HG03354 (cell line): ENCODE data around the gene IQGAP2.

Source experiments
- ATAC-seq: cut with Tn5 transposase; IDR thresholded peaks from one replicate; pipeline ENCODE4 v1.9.1; 2021; ENCODE audit warnings: mild to moderate bottlenecking; ENCODE audit not compliant: unreplicated experiment, poor library complexity, severe bottlenecking

Gene IQGAP2

DNA sequence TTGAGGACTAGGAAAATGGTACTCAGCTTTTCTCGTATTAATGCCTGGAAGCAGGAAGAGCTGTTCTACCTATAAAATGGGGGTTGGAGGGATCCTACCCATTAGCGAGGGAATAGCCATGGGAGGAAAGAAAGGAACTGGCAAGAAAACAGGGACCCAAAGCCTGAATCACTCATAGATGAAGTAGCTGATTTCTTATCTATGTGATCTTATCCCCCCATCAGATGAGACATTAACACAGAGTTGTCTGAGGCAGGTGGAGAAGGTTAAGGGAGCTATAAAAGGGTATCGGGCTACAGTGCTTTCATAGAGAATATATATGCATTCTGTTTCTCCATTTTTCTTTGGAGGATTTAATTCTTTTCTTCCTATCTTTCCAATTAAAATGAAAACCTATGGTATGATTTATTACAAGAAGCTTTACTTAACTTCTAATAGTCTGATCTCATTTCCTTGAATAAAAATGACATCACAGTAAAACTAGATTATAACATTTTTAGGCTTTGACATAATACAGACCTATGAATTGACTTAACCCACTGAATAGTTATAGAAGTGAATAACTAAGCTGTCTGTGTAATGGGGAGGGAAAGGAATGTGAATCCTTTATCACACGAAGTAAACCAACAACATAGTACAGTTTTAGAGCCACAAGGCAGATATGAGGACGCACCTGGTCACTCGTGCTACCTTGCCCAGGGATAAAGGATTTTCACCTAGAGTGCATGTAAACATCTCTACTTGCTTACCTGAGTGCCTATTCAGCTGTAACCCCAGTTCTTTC is 39.0 kb downstream of the IQGAP2 start:
- no peak for ATAC-seq

DNA sequence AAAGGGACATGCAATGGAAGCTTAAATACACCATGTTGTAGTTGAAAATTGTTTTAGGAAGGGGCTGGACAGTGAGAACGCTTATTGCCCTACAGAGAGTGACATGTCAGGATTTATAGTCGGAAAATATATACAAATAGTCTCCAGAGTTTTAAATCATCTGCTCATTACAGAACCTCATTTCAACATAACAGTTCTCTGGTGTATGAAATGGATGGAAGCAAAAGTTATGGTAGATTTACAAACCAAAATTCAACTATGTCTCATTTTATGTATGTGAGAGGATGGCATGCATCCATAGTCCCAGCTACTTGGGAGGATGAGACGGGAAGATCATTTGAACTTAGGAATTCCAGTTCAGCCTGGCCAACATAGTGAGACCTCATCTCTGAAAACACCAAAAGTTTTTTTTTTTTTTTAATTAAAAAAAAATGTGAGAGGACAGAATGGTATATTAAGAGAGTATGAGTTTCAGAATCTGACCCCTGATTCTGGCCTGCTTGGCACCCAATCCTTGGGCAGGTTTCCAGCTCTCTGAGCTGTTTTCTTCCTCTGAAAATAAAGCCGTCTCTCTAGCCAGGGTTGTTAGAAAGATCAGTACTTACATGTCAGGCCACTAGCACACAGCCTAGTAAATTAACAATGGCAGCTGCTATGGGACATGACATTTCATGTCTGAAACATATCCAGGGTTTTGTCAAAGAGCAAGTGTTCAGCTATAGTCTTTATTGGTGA is 40.1 kb downstream of the IQGAP2 start:
- no peak for ATAC-seq

DNA sequence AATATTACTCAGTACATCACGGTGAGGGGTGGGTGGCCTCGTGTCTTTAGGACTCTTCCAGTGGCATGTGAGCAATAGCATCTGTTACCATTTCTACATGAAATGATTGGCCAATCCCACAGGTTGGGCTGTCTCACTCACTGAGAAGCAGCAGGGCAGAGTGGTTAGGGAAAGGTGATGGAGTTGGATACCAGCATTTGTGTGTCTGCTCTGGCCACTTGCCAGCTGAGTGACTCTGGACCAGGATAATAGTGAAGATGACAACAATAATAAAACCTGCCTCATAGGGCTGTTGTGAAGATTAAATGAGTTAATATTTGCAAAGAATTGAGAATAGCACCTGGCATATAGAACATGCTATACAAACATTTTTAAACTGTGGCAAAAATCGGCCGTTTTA is 42.0 kb downstream of the IQGAP2 start:
- no peak for ATAC-seq

DNA sequence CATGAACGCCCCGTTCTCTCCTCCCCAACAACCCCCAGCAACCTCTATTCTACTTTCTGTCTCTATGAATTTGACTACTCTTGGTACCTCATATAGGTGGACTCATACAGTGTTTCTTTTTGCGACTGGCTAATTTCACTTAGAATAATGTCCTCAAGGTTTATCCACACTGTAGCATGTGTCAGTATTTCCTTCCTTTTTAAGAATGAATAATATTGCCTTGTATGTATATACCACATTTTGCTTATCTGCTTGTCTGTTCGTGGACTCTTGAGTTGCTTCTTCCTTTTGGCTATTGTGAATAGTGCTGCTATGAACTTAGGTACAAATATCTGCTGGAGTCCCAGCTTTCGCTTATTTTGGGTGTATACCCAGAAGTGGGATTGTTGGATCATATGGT is 42.7 kb downstream of the IQGAP2 start:
- no peak for ATAC-seq

DNA sequence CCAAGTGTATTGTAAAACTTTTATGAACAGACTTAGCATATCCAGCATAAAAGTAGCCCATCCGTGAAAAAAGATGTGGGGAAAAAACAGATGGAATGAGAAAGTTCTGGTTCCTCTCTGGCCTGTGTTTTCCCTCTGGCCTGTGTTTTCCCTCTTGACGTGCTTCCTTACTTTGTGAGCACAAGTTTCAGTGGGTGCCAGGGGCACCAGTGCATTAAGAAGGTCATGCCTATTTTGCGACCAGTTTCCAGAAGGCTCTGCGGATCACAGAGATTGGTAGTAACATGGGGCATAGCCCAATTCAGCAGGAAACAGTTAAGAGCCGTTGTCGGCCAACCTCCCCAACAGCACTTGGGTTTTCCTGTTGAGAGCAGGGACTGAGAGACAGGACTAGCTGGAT is 43.7 kb downstream of the IQGAP2 start:
- ATAC-seq = no peak

DNA sequence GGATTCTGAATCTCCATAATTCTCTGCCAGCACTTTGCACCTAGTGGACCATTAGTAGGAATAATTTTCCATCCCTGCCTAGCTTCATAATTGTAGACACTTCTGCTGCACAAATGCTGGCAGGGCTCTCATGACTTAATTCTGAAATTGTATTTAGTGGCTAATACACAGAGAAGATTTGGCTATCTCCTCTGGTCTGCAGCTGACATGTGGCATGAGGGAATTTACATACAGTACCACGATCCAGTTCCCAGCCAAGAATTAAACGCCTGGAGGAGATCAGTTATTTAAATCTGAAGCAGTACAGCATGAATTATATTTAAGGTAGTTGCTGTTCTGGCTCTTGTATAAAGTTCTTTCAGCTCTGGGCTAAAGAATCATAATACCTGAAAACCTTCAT is 46.5 kb downstream of the IQGAP2 start:
- no peak for ATAC-seq

DNA sequence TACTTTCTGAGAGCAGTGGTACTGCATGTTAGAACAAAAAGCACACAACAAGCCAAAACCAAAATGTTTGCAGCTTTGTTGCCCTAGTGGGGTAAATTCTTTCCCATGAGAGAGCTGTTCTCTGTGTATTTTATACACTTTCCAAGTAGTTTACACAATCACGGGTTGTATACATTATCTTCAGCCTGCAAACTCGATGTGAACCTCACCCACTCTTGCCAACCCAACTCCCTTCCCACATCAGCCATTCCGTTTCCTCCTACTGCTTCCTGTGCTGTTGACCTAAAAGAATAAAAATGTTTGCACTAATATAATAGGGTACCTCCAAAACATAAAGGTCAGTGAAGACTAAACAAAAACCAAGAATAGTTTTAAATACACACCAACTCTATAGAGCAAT is 47.0 kb downstream of the IQGAP2 start:
- no peak for ATAC-seq

DNA sequence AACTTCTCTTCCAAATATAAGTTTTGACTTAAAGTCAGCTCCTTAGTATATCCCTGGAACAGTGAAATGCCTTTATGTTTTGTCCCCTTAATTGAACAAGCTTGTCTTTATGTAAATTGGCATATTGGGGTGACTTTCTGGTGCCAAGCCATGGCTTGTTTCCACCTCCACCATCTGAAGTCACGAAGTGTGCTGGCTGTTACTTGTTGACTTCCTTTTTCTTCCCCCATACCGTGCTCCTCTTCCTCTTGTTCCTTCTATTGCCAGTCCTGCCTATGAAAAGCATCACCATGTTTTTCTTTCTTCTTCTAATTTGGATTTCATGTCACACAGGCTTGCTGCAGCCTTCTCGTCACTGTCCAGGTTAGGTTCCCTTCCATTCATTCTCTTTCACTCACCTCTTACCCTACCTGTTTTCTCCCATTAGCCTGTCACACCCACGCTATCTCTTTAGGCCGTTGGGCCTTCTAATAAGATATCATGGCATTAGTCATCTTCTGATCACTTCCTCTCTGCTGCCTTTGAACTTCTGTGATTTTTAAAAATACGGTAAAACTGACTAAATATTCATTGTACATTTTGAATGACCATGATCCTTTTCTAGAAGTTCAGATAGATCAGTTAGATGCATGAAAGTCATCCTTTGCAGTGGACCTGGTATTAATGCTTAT is 48.1 kb downstream of the IQGAP2 start:
- no peak for ATAC-seq

DNA sequence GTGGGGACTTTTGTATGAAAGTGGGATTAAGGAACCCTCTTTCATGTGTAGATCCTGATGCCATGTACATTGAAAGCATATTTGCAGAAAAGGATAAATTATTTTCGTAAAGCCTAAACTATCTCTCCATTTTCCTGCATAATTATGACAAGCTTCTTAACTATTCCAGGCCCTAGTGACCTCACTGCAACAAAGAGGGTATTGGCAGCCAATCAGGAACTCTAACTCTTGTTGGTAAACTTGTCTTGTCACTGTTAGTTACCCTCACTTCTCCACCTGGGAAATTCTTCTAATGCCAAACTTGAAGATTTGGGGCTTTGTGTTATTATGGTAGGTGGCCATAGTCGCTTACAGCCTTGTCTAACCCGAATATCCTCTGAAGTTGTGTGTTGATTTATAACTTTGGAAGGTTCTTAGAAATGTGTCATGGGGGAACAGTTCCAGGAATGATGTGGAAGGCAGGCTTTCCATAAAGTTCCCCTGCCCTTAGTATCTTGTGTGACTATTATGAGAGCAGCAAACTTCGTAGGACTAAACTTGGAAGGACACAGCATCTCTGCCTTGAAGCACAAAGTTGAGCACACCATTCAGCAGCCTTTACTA is 52.5 kb downstream of the IQGAP2 start:
- ATAC-seq = no peak

DNA sequence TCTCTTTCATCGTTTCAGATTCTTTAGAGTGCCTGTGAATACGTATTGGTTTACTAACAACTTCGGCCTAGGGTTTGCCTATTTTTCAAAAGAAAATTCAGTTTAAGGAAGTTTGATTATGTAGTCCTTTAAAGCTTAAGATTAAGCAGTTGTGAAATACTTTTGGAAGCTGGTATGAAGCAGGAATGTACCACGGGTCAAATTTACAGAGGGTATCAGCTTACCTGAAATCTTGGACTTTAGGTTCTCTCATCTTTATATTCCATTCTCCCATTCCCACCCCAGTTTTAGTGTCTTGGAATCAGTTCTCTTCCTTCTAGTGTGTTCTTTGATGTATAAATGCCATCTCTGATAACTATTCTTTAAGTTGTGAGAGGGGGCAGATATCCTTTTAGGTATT is 53.2 kb downstream of the IQGAP2 start:
- no peak for ATAC-seq

DNA sequence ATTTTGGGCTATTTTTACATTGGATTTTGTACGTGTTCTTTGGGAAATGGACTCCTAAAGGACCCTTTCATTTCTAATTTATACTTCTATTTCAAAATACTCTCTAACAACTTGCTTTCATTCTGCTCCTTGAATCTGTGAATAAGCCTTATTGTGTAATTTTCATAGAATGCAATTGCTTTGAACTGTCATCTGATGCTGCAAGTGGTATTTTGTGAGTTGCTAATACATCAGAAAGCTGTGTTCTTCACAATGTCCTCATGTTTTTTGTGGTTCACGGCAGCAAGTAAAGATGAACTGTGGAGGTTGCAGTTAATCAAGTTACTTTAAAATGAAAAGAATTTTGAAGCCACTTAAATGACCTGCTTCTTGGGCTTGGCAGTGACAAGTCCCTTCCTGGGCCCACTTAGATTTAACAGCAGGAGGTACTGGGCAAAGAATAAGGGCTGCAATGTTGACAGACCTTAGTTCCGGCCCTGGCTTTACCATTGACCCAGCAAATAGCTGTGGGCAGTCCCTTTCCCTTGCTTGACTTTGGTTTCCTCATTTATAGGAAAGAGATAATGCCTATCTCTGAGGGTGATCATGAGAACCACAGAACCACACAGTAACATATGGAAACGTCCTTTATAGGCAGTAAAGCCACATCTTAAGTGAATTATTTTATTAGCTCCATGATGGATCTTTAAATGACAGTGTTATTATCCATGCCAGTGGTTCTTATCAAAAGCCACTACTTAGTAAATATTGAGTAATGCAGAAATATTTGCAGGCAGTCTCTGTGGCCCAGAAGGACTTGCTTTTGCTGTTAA is 54.8 kb downstream of the IQGAP2 start:
- no peak for ATAC-seq

DNA sequence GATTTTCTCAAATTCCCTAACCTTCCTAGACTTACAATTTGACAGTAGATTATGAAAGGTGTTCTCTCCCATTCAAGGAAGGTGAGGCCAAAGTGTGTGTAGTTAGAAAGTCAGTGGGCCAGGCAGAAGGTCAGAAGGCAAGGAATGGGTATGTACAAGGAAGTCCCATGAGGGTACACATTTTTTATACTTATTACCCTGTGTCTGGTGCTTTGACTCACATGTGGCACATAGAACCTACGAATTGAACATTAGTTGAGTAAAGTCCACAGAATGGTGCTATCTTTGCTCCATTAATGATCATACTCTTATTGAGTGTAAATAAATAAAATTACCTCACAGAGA is 55.4 kb downstream of the IQGAP2 start:
- ATAC-seq = no peak

DNA sequence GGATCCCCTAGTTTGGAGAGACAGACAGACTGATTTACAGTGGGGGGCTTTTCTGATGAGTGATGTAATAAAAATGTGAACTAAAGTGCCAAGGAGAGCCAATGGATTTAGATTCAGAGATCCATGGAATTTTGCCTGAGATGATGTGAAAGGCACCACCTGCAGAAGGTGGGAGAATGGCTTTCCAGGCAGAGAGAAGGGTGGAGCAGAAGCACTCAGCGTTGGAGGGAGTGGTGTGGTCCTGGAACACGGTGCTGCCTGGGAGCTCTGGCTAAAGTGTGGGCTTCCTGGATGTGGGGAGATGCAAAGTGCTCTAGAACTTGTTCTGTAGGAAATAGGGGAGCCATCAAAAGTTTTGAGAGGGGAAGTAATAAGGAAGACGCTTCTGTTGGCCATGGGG is 57.0 kb downstream of the IQGAP2 start:
- ATAC-seq = no peak

DNA sequence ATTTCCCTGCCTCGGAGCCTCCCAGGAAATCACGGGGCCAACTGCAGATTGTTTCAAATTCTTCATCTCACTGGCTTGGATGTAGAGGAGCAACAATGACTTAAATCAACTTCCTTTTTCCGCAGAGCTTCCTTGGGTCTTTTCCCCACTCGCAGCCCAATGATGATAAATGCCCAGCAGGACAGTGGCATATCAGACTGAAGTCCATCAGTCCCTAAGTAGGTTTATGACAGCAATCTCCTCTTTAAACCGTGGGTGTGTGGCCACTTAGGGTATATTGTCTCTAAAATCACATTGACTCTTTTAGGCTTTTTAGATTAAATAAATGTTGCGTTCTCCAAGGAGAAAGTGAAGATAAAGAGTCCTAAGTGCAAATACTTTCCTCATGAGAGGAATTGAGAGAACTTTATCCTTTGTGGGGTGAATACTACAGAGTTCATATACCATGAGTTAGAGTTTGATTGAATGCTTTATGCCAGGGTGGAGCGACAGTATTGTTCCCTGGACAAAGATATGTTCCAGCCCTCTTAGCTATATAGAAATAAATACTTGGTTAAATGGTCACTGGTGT is 59.1 kb downstream of the IQGAP2 start:
- ATAC-seq = no peak

DNA sequence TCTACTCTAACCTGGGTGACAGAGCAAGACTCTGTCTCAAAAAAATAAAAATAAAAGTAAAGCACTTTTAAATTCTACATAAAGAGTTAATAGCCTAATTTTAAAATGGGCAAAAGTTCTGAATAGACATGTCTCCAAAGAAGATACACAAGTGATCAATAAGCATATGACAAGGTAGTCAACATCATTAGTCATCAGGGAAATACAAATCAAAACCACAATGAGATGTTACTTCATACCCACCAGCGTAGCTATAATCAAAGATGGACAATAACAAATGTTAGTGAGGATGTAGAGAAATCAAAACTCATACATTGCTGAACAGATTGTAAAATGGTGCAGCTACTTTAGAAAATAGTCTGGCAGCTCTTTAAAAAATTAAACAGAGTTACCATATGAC is 64.1 kb downstream of the IQGAP2 start:
- no peak for ATAC-seq

DNA sequence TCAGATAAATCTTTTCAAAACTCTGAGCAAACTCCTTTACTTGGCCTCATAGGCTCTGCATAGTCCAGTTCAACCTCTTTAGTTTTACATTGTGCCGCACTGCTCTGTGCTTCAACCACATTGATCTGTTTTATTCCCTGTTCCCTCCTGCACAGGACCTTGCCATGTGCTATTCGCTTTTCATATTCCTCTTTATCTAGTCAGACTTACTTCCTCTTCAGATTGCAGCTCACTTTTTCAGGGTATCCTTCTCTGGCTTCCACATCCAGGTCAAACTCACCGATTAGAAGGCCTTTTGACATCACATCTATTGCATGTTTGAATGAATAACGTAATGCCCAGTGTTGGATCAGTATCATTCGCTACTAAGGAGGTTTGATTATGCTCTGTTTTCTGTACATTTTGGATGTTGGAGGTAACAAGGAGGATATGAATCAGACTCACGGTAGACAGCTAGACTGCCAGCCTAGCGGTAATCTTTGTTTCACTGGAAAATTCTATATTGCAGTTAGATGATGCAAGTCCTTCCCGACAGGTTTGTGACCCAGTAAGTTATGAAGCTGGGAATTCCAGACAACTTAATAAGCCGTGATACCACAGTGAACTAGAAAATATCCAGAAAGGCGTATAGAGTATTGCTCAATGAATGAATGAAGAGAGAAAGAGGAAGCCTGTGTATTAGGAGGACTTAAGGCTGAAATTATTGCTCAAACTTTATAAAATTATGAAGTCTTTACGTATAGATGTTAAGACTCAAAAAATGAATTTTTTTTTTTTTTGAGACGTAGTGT is 65.7 kb downstream of the IQGAP2 start:
- ATAC-seq = no peak

DNA sequence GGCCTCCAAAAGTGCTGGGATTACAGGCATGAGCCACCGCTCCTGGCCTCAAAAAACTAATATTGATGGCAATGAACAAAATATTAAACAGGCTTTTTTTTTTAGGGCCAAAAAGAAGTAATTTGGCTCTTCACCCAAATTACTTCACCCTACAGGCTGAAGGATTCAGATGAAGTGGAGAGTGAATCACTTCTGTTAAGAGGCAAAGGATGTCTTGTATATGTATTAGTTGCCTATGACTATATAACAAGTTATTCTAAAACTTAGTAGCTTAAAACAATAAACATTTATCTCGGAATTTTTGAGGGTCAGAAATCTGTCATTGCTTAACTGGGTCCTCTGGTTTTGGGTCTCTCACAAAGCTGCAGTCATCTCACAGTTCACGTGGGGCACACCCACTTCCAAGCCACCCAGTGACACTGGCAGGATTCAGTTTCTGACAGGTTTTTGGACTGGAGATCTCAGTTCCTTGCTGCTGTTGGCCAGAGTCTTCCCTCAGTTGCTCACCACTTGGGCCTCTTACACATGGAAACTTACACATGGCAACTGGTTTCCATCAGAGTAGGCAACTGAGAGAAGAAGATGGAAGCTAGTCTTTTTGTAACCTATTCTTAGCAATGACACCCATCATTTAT is 66.7 kb downstream of the IQGAP2 start:
- ATAC-seq = no peak

DNA sequence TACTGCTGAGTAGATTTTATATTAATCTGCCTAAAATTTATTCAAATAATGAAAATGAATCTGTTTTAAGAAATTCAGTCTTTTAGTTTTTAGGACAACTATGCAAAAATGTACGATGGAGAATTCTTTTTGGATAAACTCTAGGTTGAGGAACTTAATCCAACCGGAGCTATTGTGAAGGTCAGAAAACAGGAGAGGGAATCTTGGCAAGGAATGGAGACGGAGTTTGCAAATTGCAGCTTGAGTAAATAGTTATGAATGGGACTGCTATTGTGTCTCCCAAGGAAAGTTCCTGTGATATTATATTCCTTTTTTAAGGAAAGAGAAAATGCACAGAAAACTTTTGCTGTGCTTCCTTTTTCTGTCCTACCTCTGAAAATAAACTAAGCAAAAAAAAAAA is 67.9 kb downstream of the IQGAP2 start:
- ATAC-seq = no peak
